Neural cell (in vitro differentiated cells): ENCODE measurements around the gene TMEM135.

Source experiments
- EP300 ChIP-seq: fragments of 450-650 bp; conservative IDR thresholded peaks from 2 replicates; pipeline ENCODE4 v1.6.1; 2014; ENCODE audit warnings: antibody characterized with exemption, mild to moderate bottlenecking, moderate library complexity; ENCODE audit not compliant: poor library complexity, severe bottlenecking
- EZH2 ChIP-seq: fragments of 200-600, 300-800 bp; shearing (Covaris generic), sonication (generic); IDR thresholded peaks from 2 replicates; pipeline ENCODE4 v1.6.1; 2014; ENCODE audit warnings: antibody characterized with exemption, low read length, borderline replicate concordance, mild to moderate bottlenecking; ENCODE audit not compliant: insufficient read depth, poor library complexity, severe bottlenecking
- MXI1 ChIP-seq: fragments of 450-650 bp; conservative IDR thresholded peaks from 2 replicates; pipeline ENCODE4 v1.6.1; 2014; ENCODE audit warnings: antibody characterized with exemption, mild to moderate bottlenecking; ENCODE audit not compliant: poor library complexity, severe bottlenecking
- POLR2AphosphoS5 ChIP-seq: IDR thresholded peaks from 2 replicates; pipeline ENCODE4 v1.6.1; 2012
- SMC3 ChIP-seq: fragments of 450-650 bp; conservative IDR thresholded peaks from 2 replicates; pipeline ENCODE4 v1.6.1; 2014; ENCODE audit warnings: antibody characterized with exemption, mild to moderate bottlenecking, moderate library complexity; ENCODE audit not compliant: poor library complexity
- TAF1 ChIP-seq: IDR thresholded peaks from 2 replicates; pipeline ENCODE4 v1.6.1; 2012; ENCODE audit warnings: low read depth
- TF ChIP-seq, protein P1 (sequence below): fragments of 450-650 bp; IDR thresholded peaks from 2 replicates; pipeline ENCODE4 v1.5.1; 2014; ENCODE audit warnings: antibody characterized with exemption, mild to moderate bottlenecking, moderate library complexity; ENCODE audit not compliant: poor library complexity, severe bottlenecking

- TF ChIP-seq, protein P1, sequence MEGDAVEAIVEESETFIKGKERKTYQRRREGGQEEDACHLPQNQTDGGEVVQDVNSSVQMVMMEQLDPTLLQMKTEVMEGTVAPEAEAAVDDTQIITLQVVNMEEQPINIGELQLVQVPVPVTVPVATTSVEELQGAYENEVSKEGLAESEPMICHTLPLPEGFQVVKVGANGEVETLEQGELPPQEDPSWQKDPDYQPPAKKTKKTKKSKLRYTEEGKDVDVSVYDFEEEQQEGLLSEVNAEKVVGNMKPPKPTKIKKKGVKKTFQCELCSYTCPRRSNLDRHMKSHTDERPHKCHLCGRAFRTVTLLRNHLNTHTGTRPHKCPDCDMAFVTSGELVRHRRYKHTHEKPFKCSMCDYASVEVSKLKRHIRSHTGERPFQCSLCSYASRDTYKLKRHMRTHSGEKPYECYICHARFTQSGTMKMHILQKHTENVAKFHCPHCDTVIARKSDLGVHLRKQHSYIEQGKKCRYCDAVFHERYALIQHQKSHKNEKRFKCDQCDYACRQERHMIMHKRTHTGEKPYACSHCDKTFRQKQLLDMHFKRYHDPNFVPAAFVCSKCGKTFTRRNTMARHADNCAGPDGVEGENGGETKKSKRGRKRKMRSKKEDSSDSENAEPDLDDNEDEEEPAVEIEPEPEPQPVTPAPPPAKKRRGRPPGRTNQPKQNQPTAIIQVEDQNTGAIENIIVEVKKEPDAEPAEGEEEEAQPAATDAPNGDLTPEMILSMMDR, result no peak
- TF ChIP-seq POLR2AphosphoS5 (no peak), EZH2 (no peak), SMC3 (no peak), MXI1 (no peak), TAF1 (no peak), EP300 (no peak)
Measured at GRCh38 chr11:87019613-87020271, 18.0 kb upstream of the TMEM135 start.
